Measurements from ENCODE around the gene PRUNE2.
"Not testable (repeated sequence)": the region's sequence is repeated elsewhere in the genome, so short reads cannot be mapped to it uniquely, and the experiment has no call there.

The PRUNE2 gene

GRCh38 chr9:76615177-76615603 lies 290.7 kb downstream of the PRUNE2 start:
- DNase-seq (ENCODE audit: extremely low spot score, insufficient read length, low read depth) (no peak), FAIRE-seq (peak; percentile 54)

GRCh38 chr9:76613974-76614373 lies 291.9 kb downstream of the PRUNE2 start:
- no peak for FAIRE-seq
- no peak for DNase-seq (ENCODE audit: extremely low spot score, insufficient read length, low read depth)

DNA sequence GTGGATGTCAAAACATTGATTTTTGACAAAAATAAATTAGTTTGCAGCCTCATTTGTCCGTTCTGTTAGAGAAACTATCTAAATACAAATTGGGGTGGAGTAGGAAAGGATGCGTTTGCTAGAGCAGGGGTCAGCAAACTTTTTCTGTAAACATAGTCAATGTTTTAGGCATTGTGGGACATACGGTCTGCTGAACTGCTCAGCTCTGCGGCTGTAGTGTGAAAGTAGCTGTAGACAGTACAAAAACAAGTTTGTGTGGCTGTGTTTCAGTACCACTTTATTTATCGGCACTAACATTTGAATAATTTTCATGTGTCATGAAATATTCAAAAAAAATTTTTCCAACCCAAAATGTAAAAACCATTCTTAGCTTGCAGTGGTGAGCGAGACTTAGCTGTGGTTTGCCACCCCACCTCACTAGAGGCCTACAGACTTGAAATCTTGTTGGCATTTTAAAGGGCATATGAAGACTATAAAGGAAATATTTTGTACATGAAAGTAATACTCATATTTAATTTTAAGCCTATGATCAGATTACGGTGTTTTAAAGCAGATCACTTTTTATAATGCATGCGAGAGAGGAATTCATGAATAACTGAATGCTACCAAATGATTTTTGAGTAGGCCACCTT lies 292.6 kb downstream of the PRUNE2 start:
- no peak for FAIRE-seq
- no peak for DNase-seq (ENCODE audit: extremely low spot score, insufficient read length, low read depth)

DNA sequence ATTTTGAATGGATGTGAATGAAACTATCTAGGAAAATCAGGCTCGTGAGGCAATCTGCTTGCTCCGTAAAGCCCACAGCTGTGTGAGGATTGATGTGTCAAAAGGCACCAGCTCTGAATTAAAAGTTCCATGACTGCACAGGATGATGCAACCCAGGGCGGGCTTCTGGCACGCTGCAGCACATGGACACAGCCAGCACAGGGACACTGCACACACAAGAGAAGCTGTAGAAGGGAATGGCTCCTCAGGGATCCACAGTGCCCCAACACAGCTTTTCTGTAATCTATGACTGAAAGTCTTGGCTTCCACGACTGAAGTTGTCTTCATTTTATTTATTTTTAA lies 295.9 kb downstream of the PRUNE2 start:
- no peak for FAIRE-seq

DNA sequence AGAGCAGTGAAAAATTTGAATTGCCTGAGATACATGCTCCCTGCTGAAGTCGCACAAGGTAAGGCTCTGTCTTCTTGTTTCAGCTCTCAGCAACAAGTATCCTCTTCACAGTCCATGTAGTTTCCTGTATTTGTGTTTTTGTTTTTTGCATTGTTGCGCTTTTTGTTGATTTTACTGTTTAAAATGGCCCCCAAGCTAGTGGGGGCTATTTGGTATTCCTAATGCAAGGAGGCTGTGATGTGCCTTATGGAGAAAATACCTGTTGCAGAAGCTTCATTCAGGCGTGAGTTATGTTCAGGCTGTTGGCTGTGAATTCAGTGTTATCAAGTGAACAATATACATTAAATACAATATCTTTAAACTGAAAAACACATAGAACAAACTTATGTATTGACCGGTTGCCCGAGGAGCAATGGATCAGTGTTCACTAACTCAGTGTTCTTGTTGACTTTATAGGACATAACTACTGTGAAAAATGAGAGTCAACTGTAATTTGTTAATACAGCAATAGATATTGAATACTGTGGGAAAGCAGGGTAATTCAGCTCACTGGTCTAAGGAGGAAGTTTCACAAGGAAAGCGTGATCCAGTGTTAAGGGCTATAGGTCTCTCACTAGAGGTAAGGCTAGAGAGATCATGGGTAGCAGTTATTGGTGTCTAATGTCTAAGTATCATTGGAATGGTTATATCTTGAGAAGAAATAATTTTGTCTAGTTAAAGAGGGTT lies 296.5 kb downstream of the PRUNE2 start:
- DNase-seq (ENCODE audit: extremely low spot score, insufficient read length, low read depth) (no peak), FAIRE-seq (no peak)

More for the DNA sequence above, 295.9 kb downstream of the PRUNE2 start:
- DNase-seq (ENCODE audit: extremely low spot score, insufficient read length, low read depth), result no peak

DNA sequence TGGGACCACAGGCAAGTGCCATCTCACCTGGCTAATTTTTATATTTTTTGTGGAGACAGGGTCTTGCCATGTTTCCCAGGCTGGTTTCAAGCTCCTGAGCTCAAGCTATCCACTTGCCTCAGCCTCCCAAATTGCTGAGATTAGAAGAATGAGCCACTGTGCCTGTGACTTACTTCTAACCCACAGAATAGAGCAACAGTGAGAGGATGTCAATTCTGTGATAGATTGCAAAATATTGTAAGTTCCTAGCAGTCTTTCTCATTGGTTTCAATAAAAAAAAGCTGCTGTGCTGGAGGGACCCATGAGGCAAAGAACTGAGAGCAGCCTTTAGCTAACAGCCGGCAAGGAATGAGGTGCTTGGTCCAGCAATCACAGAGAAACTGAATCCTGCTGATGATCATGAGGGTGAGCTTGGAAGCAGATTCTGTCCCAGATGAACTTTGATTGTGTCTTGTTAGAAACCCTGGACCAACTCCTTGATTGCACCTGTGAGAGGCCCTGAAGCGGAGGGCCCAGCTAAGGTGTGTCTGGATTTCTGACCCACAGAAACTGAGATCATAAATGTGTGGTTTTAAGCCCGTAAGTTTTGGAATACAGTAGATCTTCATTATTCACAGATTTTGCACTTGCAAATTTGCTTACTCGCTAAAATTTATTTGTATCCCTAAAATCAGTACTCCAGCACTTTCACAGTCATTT lies 297.2 kb downstream of the PRUNE2 start:
- no peak for DNase-seq (ENCODE audit: extremely low spot score, insufficient read length, low read depth)
- FAIRE-seq, result no peak

- FAIRE-seq, result no peak
- DNase-seq (ENCODE audit: extremely low spot score, insufficient read length, low read depth), result no peak
Measured at GRCh38 chr9:76607730-76608436, 298.0 kb downstream of the PRUNE2 start.

GRCh38 chr9:76605321-76605900 lies 300.5 kb downstream of the PRUNE2 start:
- no peak for FAIRE-seq

GRCh38 chr9:76603931-76604570 lies 301.9 kb downstream of the PRUNE2 start:
- DNase-seq (ENCODE audit: extremely low spot score, insufficient read length, low read depth) (no peak), FAIRE-seq (no peak)

More at GRCh38 chr9:76605321-76605900, 300.5 kb downstream of the PRUNE2 start:
- no peak for DNase-seq (ENCODE audit: extremely low spot score, insufficient read length, low read depth)

GRCh38 chr9:76603448-76603895 lies 302.4 kb downstream of the PRUNE2 start:
- no peak for DNase-seq (ENCODE audit: extremely low spot score, insufficient read length, low read depth)
- FAIRE-seq, result no peak

DNA sequence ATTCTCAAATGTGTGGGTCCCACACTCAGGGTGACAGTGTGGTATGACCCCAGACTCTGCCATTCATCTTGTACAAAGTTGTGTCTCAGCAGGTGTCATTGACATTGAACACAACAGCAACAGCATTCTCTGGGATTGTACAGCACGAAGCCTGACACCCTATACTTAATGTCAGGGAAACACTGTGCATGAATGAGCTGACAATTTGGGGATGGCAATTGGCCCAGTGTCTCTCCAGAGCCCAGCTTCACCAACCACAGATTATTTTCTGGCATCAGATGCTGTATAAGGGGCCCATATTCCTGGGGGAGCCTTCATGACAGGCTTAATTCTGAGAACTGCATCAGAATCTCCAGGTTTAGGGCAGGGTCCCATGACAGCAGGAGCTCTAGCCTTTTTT lies 303.7 kb downstream of the PRUNE2 start:
- DNase-seq (ENCODE audit: extremely low spot score, insufficient read length, low read depth), result no peak
- no peak for FAIRE-seq

- no peak for FAIRE-seq
Measured at GRCh38 chr9:76600007-76600615, 305.8 kb downstream of the PRUNE2 start.

GRCh38 chr9:76598981-76599380 lies 306.9 kb downstream of the PRUNE2 start:
- no peak for FAIRE-seq
- DNase-seq (ENCODE audit: extremely low spot score, insufficient read length, low read depth), result no peak

More at GRCh38 chr9:76600007-76600615, 305.8 kb downstream of the PRUNE2 start:
- DNase-seq (ENCODE audit: extremely low spot score, insufficient read length, low read depth), result no peak

- FAIRE-seq, result no peak
- no peak for DNase-seq (ENCODE audit: extremely low spot score, insufficient read length, low read depth)
Measured at GRCh38 chr9:76595645-76596044, 310.3 kb downstream of the PRUNE2 start.

DNA sequence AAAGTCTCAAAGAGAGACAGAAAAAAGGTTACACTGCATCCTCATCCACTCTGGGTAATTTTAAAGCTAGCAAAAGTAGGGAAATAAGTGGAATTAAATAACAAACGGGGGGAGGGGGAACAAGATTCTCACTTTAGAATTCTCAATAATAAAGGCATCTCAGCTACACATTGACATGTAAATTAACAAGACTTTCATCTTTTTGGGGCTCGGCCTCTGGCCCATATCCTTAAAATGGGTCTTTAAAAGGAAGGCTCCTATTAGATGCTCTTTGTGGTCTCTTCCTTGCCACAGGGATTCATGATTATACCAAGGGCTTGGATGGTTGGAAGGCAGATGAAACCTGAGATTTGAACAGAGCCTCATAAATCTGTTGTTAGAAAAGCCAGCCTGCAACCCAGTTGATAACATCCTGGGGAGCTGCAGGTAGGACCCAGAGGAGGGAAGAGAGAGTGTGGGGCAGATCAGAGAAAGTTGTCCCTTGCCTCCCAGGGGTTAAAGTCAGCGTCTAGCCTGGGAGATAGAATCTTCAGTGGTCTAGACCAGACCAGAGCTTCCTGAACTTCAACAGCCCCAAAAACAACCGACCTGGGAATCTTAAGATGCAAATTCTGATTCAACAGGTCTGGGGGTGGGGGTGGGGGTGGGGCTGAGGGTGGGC lies 311.0 kb downstream of the PRUNE2 start:
- FAIRE-seq (no peak), DNase-seq (ENCODE audit: extremely low spot score, insufficient read length, low read depth) (no peak)

DNA sequence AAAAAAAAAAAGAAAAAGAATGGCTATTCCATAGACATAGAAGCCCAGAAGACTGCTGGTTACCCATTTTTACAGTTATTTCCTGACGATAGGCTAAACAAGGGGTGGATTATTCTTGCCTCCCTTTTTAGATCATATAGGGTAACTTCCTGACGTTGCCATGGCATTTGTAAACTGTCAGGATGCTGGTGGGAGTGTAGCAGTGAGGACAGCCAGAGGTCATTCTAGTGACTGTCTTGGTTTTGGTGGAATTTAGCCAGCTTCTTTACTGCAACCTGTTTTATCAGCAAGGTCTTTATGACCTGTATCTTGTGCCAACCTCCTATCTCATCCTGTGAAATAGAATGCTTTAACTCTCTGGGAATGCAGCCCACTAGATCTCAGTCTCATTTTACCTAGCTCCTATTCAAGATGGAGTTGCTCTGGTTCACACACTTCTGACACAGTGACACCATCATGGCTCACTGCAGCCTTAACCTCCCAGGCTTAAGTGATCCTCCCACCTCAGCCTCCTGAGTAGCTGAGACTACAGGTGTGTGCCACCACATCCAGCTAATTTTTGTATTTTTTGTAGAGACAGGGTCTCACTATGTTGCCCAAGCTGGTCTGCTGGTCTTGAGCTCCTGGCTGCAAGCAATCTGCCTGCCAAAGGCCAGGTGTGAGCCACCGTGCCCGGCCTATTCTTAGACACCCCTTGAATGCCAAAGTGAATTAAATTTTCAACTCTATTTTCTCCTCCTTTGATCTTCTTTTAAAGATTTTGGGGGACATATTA lies 311.8 kb downstream of the PRUNE2 start:
- DNase-seq (ENCODE audit: extremely low spot score, insufficient read length, low read depth); FAIRE-seq: not testable (repeated sequence)

- no peak for DNase-seq (ENCODE audit: extremely low spot score, insufficient read length, low read depth)
Measured at GRCh38 chr9:76592974-76593347, 313.0 kb downstream of the PRUNE2 start.

More at GRCh38 chr9:76592974-76593347, 313.0 kb downstream of the PRUNE2 start:
- FAIRE-seq, result no peak
